ENCODE measurements around the gene RNASE1. TPM values are rescaled to one million over a fixed set of nuclear protein-coding genes. Genes with fewer than 3 reads are reported as not detected.

RNASE1 gene
- total RNA-seq, 6 experiments from 2014 or later, result 20.1 to 106 (median 34.1) TPM

- ATAC-seq (no peak), DNase-seq (no peak)
- no peaks in the 10 kb centered on the region for H3K9me3 ChIP-seq
- H3K27ac ChIP-seq, result peak overlapping the region in 1 of 3 donors; percentile 63
- H3K27me3 ChIP-seq, result no peaks in the 10 kb centered on the region
- 48% methylated on average over 6 of the region's 7 CpGs for WGBS (ENCODE audit: insufficient coverage, low coverage, low lambda C conversion rate, missing lambda C conversion rate)
- H3K4me1 ChIP-seq, result peaks cover 0 to 14% (median 1%) of the 10 kb centered on the region in 4 donors
- H3K36me3 ChIP-seq, result no peaks in the 10 kb centered on the region
- TF ChIP-seq POLR2A (IDR thresholded peaks at IDR 0.05), result no peak
- H3K4me3 ChIP-seq, result no peak overlapping the region
- intact Hi-C loops (cut with DNase I), result no loop called here
Measured at GRCh38 chr14:20803223-20803622, 579 bp upstream of the RNASE1 start.

GRCh38 chr14:20801726-20802125 is 918 bp downstream of the RNASE1 start:
- TF ChIP-seq POLR2A (IDR thresholded peaks at IDR 0.05) (no peak), CTCF (IDR thresholded peaks at IDR 0.05) (no peak)
- no CpG with 5 or more reads among the region's 9 CpGs for WGBS (ENCODE audit: insufficient coverage, low coverage, low lambda C conversion rate, missing lambda C conversion rate)
- ATAC-seq (peak in 2 of 4 donors; percentile 11 to 22), DNase-seq (no peak)
- Histone ChIP-seq H3K4me3 (peak overlapping the region; percentile 18 to 24 (median 20)), H3K36me3 (no peaks in the 10 kb centered on the region), H3K27me3 (no peaks in the 10 kb centered on the region), H3K9me3 (no peaks in the 10 kb centered on the region), H3K4me1 (peaks cover 0 to 7% (median 0%) of the 10 kb centered on the region in 4 donors), H3K27ac (peak overlapping the region in 2 of 3 donors; percentile 24 to 44)
- intact Hi-C loops (cut with DNase I), result no loop called here

- no peak for DNase-seq
- Histone ChIP-seq H3K4me3 (no peak overlapping the region), H3K36me3 (no peaks in the 10 kb centered on the region), H3K27me3 (no peaks in the 10 kb centered on the region), H3K9me3 (no peaks in the 10 kb centered on the region), H3K27ac (peak overlapping the region; percentile 4 to 44 (median 21)), H3K4me1 (peaks cover 0 to 7% (median 0%) of the 10 kb centered on the region in 4 donors)
- TF ChIP-seq POLR2A (IDR thresholded peaks at IDR 0.05) (no peak), CTCF (IDR thresholded peaks at IDR 0.05) (no peak)
- peak; percentile 49 to 70 (median 64) for ATAC-seq
- intact Hi-C loops (cut with DNase I), result no loop called here
- 16% methylated on average over 6 of the region's 9 CpGs for WGBS (ENCODE audit: insufficient coverage, low coverage, low lambda C conversion rate, missing lambda C conversion rate)
Measured at GRCh38 chr14:20799892-20800544, 2.6 kb downstream of the RNASE1 start.

GRCh38 chr14:20799456-20799891 is 3.2 kb downstream of the RNASE1 start:
- DNase-seq, result no peak
- no peaks in the 10 kb centered on the region for H3K36me3 ChIP-seq
- WGBS (ENCODE audit: insufficient coverage, low coverage, low lambda C conversion rate, missing lambda C conversion rate), result 24% methylated on average over 4 of the region's 4 CpGs
- intact Hi-C loops (cut with DNase I), result no loop called here
- H3K27me3 ChIP-seq, result no peaks in the 10 kb centered on the region
- no peaks in the 10 kb centered on the region for H3K9me3 ChIP-seq
- no peak overlapping the region for H3K4me3 ChIP-seq
- TF ChIP-seq POLR2A (IDR thresholded peaks at IDR 0.05) (no peak), CTCF (IDR thresholded peaks at IDR 0.05) (no peak)
- peaks cover 0 to 7% (median 0%) of the 10 kb centered on the region in 4 donors for H3K4me1 ChIP-seq
- peak overlapping the region; percentile 4 to 44 (median 21) for H3K27ac ChIP-seq
- ATAC-seq, result peak in 2 of 4 donors; percentile 9 to 14

- DNase-seq (no peak), ATAC-seq (no peak)
- Histone ChIP-seq H3K4me1 (peaks cover 0 to 7% (median 0%) of the 10 kb centered on the region in 4 donors), H3K4me3 (no peak overlapping the region), H3K9me3 (no peaks in the 10 kb centered on the region), H3K36me3 (no peaks in the 10 kb centered on the region), H3K27me3 (no peaks in the 10 kb centered on the region), H3K27ac (peak overlapping the region in 1 of 3 donors; percentile 44)
- no peak for TF ChIP-seq POLR2A (IDR thresholded peaks at IDR 0.05)
- TF ChIP-seq CTCF (IDR thresholded peaks at IDR 0.05), result no peak
- WGBS (ENCODE audit: insufficient coverage, low coverage, low lambda C conversion rate, missing lambda C conversion rate), result 66% methylated on average over 4 of the region's 6 CpGs
- intact Hi-C loops (cut with DNase I), result no loop called here
Measured at GRCh38 chr14:20798932-20799331, 3.7 kb downstream of the RNASE1 start.
